Measurements from ENCODE around the gene MIXL1. TPM values are rescaled to one million over a fixed set of nuclear protein-coding genes. Genes with fewer than 3 reads are reported as not detected.
A peak's percentile ranks its signal among the peaks of the same experiment; 100 is the strongest.

Gene MIXL1
- total RNA-seq, 1 donor from 2014 or later: 0.38 TPM

DNA sequence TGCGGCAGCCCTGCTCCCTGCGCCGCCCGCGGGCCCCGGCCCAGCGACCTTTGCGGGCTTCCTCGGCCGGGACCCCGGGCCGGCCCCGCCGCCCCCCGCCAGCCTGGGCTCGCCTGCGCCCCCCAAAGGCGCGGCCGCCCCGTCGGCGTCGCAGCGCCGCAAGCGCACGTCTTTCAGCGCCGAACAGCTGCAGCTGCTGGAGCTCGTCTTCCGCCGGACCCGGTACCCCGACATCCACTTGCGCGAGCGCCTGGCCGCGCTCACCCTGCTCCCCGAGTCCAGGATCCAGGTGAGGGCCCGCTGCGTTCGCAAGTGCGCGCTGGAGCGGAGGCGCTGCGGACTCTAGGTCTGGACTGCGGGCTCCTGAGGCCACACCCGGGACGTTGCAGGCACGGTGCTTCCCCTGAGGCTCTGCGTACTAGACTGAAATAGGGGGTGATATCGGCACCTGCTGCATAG is 351 bp downstream of the MIXL1 start:
- peak overlapping the region; percentile 51 for H3K4me3 ChIP-seq
- no peak for DNase-seq
- peak; percentile 47 to 57 for ATAC-seq

DNA sequence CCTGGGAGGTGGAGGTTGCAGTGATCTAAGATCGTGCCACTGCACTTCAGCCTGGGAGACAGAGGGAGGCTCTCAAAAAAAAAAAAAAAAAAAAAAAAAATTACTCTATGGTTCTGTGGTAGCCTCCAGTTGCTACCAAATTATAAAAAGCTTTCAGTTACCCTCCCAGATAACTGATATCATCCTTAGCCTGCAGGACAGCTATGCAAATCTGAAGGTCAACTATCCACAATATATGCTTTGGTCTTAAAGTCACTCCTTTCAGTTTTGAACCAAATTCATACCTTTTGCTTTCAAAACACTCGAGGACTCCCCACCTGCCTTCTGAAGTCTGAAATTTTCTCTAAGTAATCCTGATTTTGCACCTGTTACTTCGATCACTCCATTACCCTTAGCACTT is 3.1 kb downstream of the MIXL1 start:
- Histone ChIP-seq H3K9me3 (no peaks in the 10 kb centered on the region), H3K27ac (no peak overlapping the region), H3K27me3 (ENCODE audit: low read depth) (peaks cover 23% of the 10 kb centered on the region), H3K4me3 (no peak overlapping the region), H3K4me1 (peaks cover 4% of the 10 kb centered on the region), H3K36me3 (no peaks in the 10 kb centered on the region)
- ATAC-seq (no peak), DNase-seq (no peak)
- intact Hi-C loops (cut with DNase I): no loop called here
- no peak for TF ChIP-seq CTCF (IDR thresholded peaks at IDR 0.05)

More for the DNA sequence above, 351 bp downstream of the MIXL1 start:
- TF ChIP-seq CTCF (IDR thresholded peaks at IDR 0.05): no peak
- intact Hi-C loops (cut with DNase I): no loop called here
- Histone ChIP-seq H3K4me1 (peaks cover 4% of the 10 kb centered on the region), H3K27ac (no peak overlapping the region), H3K27me3 (ENCODE audit: low read depth) (peaks cover 23% of the 10 kb centered on the region), H3K9me3 (no peaks in the 10 kb centered on the region), H3K36me3 (no peaks in the 10 kb centered on the region)

DNA sequence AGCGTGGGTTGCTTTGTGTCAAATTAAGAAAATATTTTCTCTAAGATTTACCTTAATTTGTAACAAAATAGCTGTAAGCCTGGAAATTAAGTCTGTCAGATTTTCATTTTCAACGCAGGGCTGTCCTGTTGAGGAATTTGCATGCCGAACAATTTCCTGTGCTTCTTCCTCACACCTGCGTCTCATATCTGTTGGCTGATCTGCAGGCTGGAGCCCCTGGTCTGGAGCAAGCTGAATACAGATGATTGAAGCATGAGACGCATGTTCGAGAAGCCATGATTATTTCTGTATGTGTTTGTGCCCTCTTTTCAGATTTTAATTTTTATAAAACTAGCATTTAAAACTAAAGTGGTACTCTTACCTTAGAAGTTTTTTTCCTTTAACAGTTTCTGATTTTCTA is 9.8 kb downstream of the MIXL1 start:
- Histone ChIP-seq H3K36me3 (peaks cover 18% of the 10 kb centered on the region), H3K9me3 (no peaks in the 10 kb centered on the region), H3K27ac (no peak overlapping the region), H3K27me3 (ENCODE audit: low read depth) (no peaks in the 10 kb centered on the region), H3K4me1 (no peaks in the 10 kb centered on the region), H3K4me3 (no peak overlapping the region)
- intact Hi-C loops (cut with DNase I): no loop called here
- no peak for DNase-seq
- no peak for TF ChIP-seq CTCF (IDR thresholded peaks at IDR 0.05)
- ATAC-seq: no peak

GRCh38 chr1:226233806-226234205 is 10.3 kb downstream of the MIXL1 start:
- no peaks in the 10 kb centered on the region for H3K4me1 ChIP-seq
- H3K27me3 ChIP-seq (ENCODE audit: low read depth): no peaks in the 10 kb centered on the region
- H3K9me3 ChIP-seq: no peaks in the 10 kb centered on the region
- ATAC-seq: no peak
- H3K27ac ChIP-seq: no peak overlapping the region
- no peak overlapping the region for H3K4me3 ChIP-seq
- no peak for TF ChIP-seq CTCF (IDR thresholded peaks at IDR 0.05)
- intact Hi-C loops (cut with DNase I): no loop called here
- DNase-seq: no peak
- peaks cover 24% of the 10 kb centered on the region for H3K36me3 ChIP-seq

DNA sequence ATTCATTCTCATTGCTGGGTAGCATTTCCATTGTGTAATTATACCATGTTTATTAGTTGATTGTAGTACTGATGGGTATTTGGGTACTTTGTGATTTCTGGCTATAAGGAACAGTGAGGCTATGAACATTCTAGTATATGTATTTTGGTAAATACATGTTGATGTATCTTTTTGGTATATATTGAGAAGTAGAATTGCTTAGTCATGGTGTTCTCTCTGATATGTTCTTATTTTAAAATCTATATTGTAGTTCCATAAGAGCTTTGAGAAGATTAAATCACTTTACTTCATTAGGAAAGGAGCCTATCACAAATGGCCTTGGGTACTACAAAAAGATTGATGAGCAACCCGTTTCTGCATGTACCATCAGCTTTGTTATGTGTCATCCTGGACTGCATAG is 13.4 kb downstream of the MIXL1 start:
- ATAC-seq: no peak
- Histone ChIP-seq H3K27ac (no peak overlapping the region), H3K27me3 (ENCODE audit: low read depth) (no peaks in the 10 kb centered on the region), H3K4me3 (no peak overlapping the region), H3K9me3 (no peaks in the 10 kb centered on the region), H3K36me3 (peaks cover 24% of the 10 kb centered on the region), H3K4me1 (no peaks in the 10 kb centered on the region)
- no peak for TF ChIP-seq CTCF (IDR thresholded peaks at IDR 0.05)
- intact Hi-C loops (cut with DNase I): no loop called here
- no peak for DNase-seq

DNA sequence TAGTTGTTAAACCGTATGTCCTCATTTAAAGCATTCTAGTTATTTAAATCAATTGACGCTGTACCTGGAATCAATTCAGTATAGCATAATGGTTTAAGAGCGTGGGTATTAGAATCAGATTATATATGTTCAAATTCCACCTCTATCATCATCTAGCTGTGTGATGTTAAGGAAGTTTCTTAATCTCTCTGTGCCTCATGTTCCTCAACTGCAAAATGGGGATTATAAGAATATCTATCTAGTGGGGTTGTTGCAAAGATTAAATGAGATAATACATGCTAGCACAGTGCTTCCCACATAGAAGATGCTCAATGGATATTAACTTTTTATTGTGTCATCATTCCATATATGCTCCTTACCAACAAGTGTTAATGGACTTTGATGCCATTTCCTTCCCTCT is 16.0 kb downstream of the MIXL1 start:
- intact Hi-C loops (cut with DNase I): no loop called here
- no peaks in the 10 kb centered on the region for H3K4me1 ChIP-seq
- ATAC-seq (no peak), DNase-seq (no peak)
- H3K4me3 ChIP-seq: no peak overlapping the region
- peaks cover 16% of the 10 kb centered on the region for H3K36me3 ChIP-seq
- no peaks in the 10 kb centered on the region for H3K27me3 ChIP-seq (ENCODE audit: low read depth)
- H3K9me3 ChIP-seq: no peaks in the 10 kb centered on the region
- no peak overlapping the region for H3K27ac ChIP-seq
- no peak for TF ChIP-seq CTCF (IDR thresholded peaks at IDR 0.05)
